NB4 (cell line): ENCODE measurements around the gene UBE2G1.
"Not testable (repeated sequence)": the region's sequence is repeated elsewhere in the genome, so short reads cannot be mapped to it uniquely, and the experiment has no call there.

ENCODE experiments used
- TF ChIP-seq, protein P1 (sequence below): IDR thresholded peaks from one replicate; pipeline ENCODE4 v1.5.1; 2012; ENCODE audit warnings: low read depth, low read length
- TF ChIP-seq, protein P2 (sequence below): IDR thresholded peaks from 2 replicates; pipeline ENCODE4 v1.6.1; 2011; ENCODE audit warnings: low read depth, low read length

DNA sequence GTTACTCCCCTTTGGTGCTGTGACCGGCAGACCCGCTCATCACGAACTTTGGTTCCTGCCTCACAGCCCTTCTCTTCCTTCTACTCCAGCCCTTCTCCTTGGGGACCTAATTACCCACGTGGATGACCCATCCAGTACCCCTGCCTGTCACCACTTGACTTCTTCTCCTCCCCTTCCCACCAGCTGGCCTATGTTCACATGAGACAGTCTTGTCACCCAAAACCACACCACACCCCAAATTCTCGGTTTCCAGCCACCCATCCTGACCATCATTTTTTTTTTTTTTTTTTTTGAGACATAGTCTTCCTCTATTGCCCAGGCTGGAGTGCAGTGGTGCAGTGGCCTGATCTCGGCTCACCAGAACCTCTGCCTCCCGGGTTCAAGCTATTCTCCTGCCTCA, 10.8 kb upstream of the UBE2G1 start:
- TF ChIP-seq, protein P1, sequence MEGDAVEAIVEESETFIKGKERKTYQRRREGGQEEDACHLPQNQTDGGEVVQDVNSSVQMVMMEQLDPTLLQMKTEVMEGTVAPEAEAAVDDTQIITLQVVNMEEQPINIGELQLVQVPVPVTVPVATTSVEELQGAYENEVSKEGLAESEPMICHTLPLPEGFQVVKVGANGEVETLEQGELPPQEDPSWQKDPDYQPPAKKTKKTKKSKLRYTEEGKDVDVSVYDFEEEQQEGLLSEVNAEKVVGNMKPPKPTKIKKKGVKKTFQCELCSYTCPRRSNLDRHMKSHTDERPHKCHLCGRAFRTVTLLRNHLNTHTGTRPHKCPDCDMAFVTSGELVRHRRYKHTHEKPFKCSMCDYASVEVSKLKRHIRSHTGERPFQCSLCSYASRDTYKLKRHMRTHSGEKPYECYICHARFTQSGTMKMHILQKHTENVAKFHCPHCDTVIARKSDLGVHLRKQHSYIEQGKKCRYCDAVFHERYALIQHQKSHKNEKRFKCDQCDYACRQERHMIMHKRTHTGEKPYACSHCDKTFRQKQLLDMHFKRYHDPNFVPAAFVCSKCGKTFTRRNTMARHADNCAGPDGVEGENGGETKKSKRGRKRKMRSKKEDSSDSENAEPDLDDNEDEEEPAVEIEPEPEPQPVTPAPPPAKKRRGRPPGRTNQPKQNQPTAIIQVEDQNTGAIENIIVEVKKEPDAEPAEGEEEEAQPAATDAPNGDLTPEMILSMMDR = not testable (repeated sequence)
- TF ChIP-seq, protein P2, sequence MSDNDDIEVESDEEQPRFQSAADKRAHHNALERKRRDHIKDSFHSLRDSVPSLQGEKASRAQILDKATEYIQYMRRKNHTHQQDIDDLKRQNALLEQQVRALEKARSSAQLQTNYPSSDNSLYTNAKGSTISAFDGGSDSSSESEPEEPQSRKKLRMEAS = not testable (repeated sequence)
